HepG2 (cell line): ENCODE results near the gene ADAMTS2. TPM values are rescaled to one million over a fixed set of nuclear protein-coding genes. Genes with fewer than 3 reads are reported as not detected.

Experiments
- ATAC-seq: fragments of 200-7000 bp; cut with Tn5 transposase; 3 replicates; pipeline ENCODE4 v1.9.1; 2020; ENCODE audit warnings: mild to moderate bottlenecking, moderate library complexity
- BruUV-seq: library from RNA; stranded (reverse); fragments of 400-500 nt; replicated peaks from 2 replicates; lab custom pipeline; 2021; lab: Mats Ljungman, UMichigan
- CTCF ChIA-PET: fragments of 300-600 bp; formaldehyde crosslinking; extraction: SDS; loops from one replicate; lab custom pipeline; 2021; ENCODE audit warnings: low total read pairs, inconsistent platforms, low intra/inter-chr PET ratio; lab: Yijun Ruan, JAX
- POLR2A ChIA-PET: fragments of 350-600 bp; sonication (Branson Sonifier 250); formaldehyde crosslinking; loops from one replicate; lab custom pipeline; 2020; ENCODE audit warnings: antibody characterized with exemption, inconsistent platforms; lab: Yijun Ruan, JAX
- DNase-seq: peaks from one replicate; pipeline ENCODE4 v3.0.0-alpha.2; 2015; ENCODE audit warnings: low spot score
- FAIRE-seq: peaks from 3 replicates; lab custom pipeline; 2011; peaks lifted over from hg19 to GRCh38; lab: Jason Lieb, UNC
- H2AFZ ChIP-seq: one replicate; pipeline ENCODE4 v1.6.1; 2011; ENCODE audit warnings: low read length, inconsistent platforms
- H3K27ac ChIP-seq: fragments of 300-600 bp; 3 replicates; pipeline ENCODE4 v1.8.0; 2011; ENCODE audit warnings: mixed run types, mild to moderate bottlenecking, mixed read lengths, low read length, inconsistent platforms; ENCODE audit not compliant: insufficient read depth; ENCODE audit errors: extremely low read length
- H3K27me3 ChIP-seq, 2 experiments: fragments of 200-600 bp in 1 of 2; 2 replicates in 1 of 2; 3 replicates in 1 of 2; pipeline versions ENCODE4 v1.6.0 to v1.8.0; 2011; ENCODE audit warnings: low read length in 2 of 2, mild to moderate bottlenecking in 2 of 2, moderate library complexity in 2 of 2, inconsistent platforms in 1 of 2; ENCODE audit not compliant: insufficient read depth in 2 of 2, control insufficient read depth in 1 of 2
- H3K36me3 ChIP-seq, 2 experiments: fragments of 200-600 bp in 1 of 2; replicated peaks in 1 of 2; 2 replicates in 1 of 2; 3 replicates in 1 of 2; pipeline versions ENCODE4 v1.5.1 to v1.8.0; 2011; ENCODE audit warnings: low read length in 2 of 2, inconsistent platforms in 1 of 2; ENCODE audit not compliant: insufficient read depth in 2 of 2, control insufficient read depth in 1 of 2
- H3K4me1 ChIP-seq: 2 replicates; pipeline ENCODE4 v1.5.1; 2012; ENCODE audit warnings: low read length, inconsistent platforms; ENCODE audit not compliant: insufficient read depth
- H3K4me2 ChIP-seq: 2 replicates; pipeline ENCODE4 v1.6.0; 2011; ENCODE audit warnings: low read depth, low read length, inconsistent platforms
- H3K4me3 ChIP-seq, 3 experiments: fragments of 200-600 bp in 1 of 3; sonication (generic), shearing (Covaris generic) in 1 of 3; replicated peaks in 1 of 3; 2 replicates each; pipeline ENCODE4 v1.5.1; 2011 to 2016; ENCODE audit warnings: low read length in 3 of 3, inconsistent platforms in 2 of 3, low read depth in 2 of 3, mild to moderate bottlenecking in 2 of 3, control low read depth in 1 of 3, mixed read lengths in 1 of 3; ENCODE audit not compliant: insufficient read depth in 1 of 3
- H3K79me2 ChIP-seq: one replicate; pipeline ENCODE4 v1.6.1; 2011; ENCODE audit warnings: low read length, inconsistent platforms; ENCODE audit not compliant: insufficient read depth
- H3K9ac ChIP-seq: 2 replicates; pipeline ENCODE4 v1.6.0; 2011; ENCODE audit warnings: mild to moderate bottlenecking, low read depth, low read length, inconsistent platforms; ENCODE audit not compliant: insufficient read depth
- H3K9me3 ChIP-seq: 2 replicates; pipeline ENCODE4 v1.5.1; 2012; ENCODE audit warnings: mild to moderate bottlenecking, low read length
- H4K20me1 ChIP-seq: 2 replicates; pipeline ENCODE4 v1.6.0; 2011; ENCODE audit warnings: inconsistent platforms, mild to moderate bottlenecking, low read length, moderate library complexity; ENCODE audit not compliant: insufficient read depth
- BCL6 ChIP-seq: IDR thresholded peaks from 2 replicates; pipeline ENCODE4 v1.6.1; 2016; ENCODE audit warnings: missing genetic modification reagents, missing compliant biosample characterization
- HOXA3 ChIP-seq: sonication (generic); formaldehyde crosslinking; IDR thresholded peaks from 2 replicates; pipeline ENCODE4 v1.5.0; 2020; ENCODE audit warnings: missing genetic modification reagents
- MAFF ChIP-seq: IDR thresholded peaks from 2 replicates; pipeline ENCODE4 v1.6.1; 2011; ENCODE audit warnings: low read depth, low read length, improper control_type of control experiment
- MBNL3 ChIP-seq: fragments of 250-450 bp; sonication (Bioruptor Pico); conservative IDR thresholded peaks from 2 replicates; pipeline ENCODE4 v1.8.0; 2022; ENCODE audit warnings: mild to moderate bottlenecking, inconsistent platforms
- ZMYM3 ChIP-seq: sonication (generic); formaldehyde crosslinking; IDR thresholded peaks from 2 replicates; pipeline ENCODE4 v1.5.1; 2020; ENCODE audit warnings: mild to moderate bottlenecking, missing genetic modification reagents
- ZNF333 ChIP-seq: sonication (generic); formaldehyde crosslinking; IDR thresholded peaks from 2 replicates; pipeline ENCODE4 v1.4.0; 2020; ENCODE audit warnings: mild to moderate bottlenecking, missing genetic modification reagents, borderline replicate concordance
- ZNF552 ChIP-seq: sonication (generic); formaldehyde crosslinking; IDR thresholded peaks from 2 replicates; pipeline ENCODE4 v1.9.0; 2022; ENCODE audit warnings: missing genetic modification reagents, mild to moderate bottlenecking, borderline replicate concordance
- WGBS: methylation state at CpG from one replicate; pipeline ENCODE4 v1.1.6; 2017; ENCODE audit warnings: low lambda C conversion rate; 5-methylcytosine and 5-hydroxymethylcytosine counted together
- in situ Hi-C: cut with HindIII; loops from 2 replicates; pipeline ENCODE4 v1.10.0; 2017; ENCODE audit warnings: low pct_unique_long_range_greater_than_20kb; ENCODE audit not compliant: extremely low pct_ligation_motif_present
- intact Hi-C: fragments of 100-400 bp; cut with micrococcal nuclease; formaldehyde crosslinking; loops from one replicate; pipeline ENCODE4 v1.10.0; 2022; ENCODE audit not compliant: unreplicated experiment
- polyA plus RNA-seq, 8 experiments: library from polyadenylated mRNA; depleted of rRNA in 3 of 8; stranded (reverse) in 7 of 8; unstranded in 1 of 8; fragments of >200 nt; fragmentation: Illumina TruSeq in 4 of 8; extraction: Trizol in 4 of 8; gene quantifications; 2 replicates each; pipeline versions ENCODE4 v1.2.1 to v1.2.3, GENCODE V29; 2011 to 2016; ENCODE audit warnings: low read depth in 4 of 8, missing spikeins in 1 of 8, mixed read lengths in 1 of 8; ENCODE audit not compliant: insufficient read depth in 1 of 8
- total RNA-seq, 5 experiments: library from RNA; depleted of rRNA; stranded (reverse); fragments of >200 nt; fragmentation: Illumina TruSeq; extraction: Trizol; gene quantifications; 2 replicates each; pipeline ENCODE4 v1.2.3, GENCODE V29; 2016; ENCODE audit warnings: low read depth in 1 of 5
- TF ChIP-seq, protein P1 (sequence below): sonication (generic); formaldehyde crosslinking; IDR thresholded peaks from 2 replicates; pipeline ENCODE4 v1.4.0; 2020; ENCODE audit warnings: missing genetic modification reagents, borderline replicate concordance
- TF ChIP-seq, protein P2 (sequence below): sonication (generic); formaldehyde crosslinking; IDR thresholded peaks from 2 replicates; pipeline ENCODE4 v1.9.0; 2021; ENCODE audit warnings: missing genetic modification reagents, borderline replicate concordance
- TF ChIP-seq, protein P3 (sequence below): sonication (generic); formaldehyde crosslinking; conservative IDR thresholded peaks from 2 replicates; pipeline ENCODE4 v1.8.0; 2022; ENCODE audit warnings: low read depth, missing genetic modification reagents

The ADAMTS2 gene
- total and polyA plus RNA-seq, 2 of the 13 experiments (the other 11 are each of a cell fraction or from before 2014, with no cell fraction given), result 0.24 to 3.5 TPM

DNA sequence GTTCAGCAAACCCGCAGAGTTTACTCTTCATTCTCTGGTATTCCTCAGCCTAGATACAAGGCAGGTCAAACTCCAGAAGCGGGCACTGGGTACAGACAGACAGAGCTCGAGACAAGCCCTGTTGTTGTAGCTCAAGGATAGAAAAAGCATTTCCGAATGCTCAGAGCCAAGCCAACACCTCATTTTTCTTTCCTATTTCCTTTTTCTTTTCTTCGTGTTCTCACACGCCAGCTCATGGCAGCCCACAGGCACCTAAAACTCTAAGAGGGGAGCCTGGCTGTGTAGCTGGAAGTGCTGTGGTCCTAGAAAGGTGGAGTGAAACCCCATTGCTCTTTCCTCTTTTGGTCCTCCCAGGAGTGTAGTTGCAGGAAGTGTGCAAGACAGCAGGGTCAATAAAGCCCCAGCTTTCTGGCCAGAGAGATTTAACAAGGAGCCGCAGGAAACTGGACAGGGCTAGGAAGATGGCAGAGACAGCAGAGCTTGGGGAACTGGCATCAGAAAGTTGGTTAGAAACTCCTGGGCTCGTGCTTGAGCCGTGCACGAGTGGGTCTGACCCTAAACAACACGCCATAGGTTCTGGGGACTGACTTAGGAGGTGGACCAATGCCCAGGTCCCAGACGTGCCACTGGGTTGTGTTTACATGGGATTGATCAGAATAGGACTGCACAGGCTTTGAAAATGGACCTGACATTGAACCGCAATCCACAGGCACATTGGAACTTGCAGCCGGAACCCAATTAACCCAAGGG is 41.6 kb downstream of the ADAMTS2 start (continued):
- TF ChIP-seq, protein P1, sequence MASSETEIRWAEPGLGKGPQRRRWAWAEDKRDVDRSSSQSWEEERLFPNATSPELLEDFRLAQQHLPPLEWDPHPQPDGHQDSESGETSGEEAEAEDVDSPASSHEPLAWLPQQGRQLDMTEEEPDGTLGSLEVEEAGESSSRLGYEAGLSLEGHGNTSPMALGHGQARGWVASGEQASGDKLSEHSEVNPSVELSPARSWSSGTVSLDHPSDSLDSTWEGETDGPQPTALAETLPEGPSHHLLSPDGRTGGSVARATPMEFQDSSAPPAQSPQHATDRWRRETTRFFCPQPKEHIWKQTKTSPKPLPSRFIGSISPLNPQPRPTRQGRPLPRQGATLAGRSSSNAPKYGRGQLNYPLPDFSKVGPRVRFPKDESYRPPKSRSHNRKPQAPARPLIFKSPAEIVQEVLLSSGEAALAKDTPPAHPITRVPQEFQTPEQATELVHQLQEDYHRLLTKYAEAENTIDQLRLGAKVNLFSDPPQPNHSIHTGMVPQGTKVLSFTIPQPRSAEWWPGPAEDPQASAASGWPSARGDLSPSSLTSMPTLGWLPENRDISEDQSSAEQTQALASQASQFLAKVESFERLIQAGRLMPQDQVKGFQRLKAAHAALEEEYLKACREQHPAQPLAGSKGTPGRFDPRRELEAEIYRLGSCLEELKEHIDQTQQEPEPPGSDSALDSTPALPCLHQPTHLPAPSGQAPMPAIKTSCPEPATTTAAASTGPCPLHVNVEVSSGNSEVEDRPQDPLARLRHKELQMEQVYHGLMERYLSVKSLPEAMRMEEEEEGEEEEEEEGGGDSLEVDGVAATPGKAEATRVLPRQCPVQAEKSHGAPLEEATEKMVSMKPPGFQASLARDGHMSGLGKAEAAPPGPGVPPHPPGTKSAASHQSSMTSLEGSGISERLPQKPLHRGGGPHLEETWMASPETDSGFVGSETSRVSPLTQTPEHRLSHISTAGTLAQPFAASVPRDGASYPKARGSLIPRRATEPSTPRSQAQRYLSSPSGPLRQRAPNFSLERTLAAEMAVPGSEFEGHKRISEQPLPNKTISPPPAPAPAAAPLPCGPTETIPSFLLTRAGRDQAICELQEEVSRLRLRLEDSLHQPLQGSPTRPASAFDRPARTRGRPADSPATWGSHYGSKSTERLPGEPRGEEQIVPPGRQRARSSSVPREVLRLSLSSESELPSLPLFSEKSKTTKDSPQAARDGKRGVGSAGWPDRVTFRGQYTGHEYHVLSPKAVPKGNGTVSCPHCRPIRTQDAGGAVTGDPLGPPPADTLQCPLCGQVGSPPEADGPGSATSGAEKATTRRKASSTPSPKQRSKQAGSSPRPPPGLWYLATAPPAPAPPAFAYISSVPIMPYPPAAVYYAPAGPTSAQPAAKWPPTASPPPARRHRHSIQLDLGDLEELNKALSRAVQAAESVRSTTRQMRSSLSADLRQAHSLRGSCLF (CRISPR knock-in tag), result no peak
- TF ChIP-seq ZMYM3 (CRISPR knock-in tag) (no peak), MBNL3 (CRISPR knock-in tag) (no peak)

DNA sequence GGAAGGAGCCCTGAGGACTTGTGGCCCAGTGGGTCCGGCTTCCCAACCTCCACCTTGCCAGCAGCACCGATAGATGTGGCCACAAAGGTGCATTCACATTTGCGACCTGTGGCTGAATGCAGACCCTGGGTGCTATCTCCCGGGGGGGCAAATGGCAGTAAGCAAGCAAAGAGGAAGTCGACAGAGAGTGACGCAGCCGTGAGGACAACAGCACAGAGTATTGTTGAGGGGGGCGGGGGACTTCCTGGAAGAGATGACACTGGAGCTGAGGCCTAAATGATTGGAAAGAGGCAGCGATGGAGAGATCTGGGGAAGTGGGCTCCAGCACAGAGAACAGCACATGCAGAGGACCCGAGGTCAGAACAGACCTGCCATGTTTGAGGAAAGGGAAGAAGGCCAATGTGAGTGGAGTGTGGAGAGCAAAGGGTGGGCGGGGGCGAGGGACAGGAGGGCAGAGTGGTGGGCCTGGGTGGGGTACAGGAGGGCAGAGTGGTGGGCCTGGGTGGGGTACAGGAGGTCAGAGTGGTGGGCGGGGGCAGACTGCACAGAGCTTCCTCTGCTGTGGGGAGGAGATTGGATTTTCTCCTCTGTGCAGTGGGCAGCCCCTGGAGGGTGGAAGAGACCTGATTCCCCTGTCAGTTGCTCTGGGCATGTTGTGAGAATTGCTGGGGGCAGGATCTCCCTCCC is 42.6 kb downstream of the ADAMTS2 start:
- no peaks in the 10 kb centered on the region for H3K36me3 ChIP-seq
- DNase-seq (no peak), FAIRE-seq (no peak), ATAC-seq (no peak)
- peaks cover 8% of the 10 kb centered on the region; the same call in 1 of the 2 replicates for H3K9me3 ChIP-seq
- no TSS peak for BruUV-seq
- H3K27ac ChIP-seq, result no peak overlapping the region
- WGBS, result 37% methylated on average over 13 of the region's 13 CpGs
- no peaks in the 10 kb centered on the region for H4K20me1 ChIP-seq
- intact Hi-C loops (no loop called here), in situ Hi-C loops (no loop called here)
- H3K4me1 ChIP-seq, result no peaks in the 10 kb centered on the region
- no peak overlapping the region for H3K4me3 ChIP-seq
- POLR2A ChIA-PET, result no interaction called here
- no peak overlapping the region for H2AFZ ChIP-seq
- H3K9ac ChIP-seq, result no peak overlapping the region
- H3K27me3 ChIP-seq, result peaks cover 0 to 11% of the 10 kb centered on the region in 2 experiments; a peak in 3 of 5 replicates
- H3K4me2 ChIP-seq, result no peak overlapping the region
- TF ChIP-seq ZNF333, result no peak
- TF ChIP-seq ZNF552 (CRISPR knock-in tag), result no peak
- no peak for TF ChIP-seq MAFF
- TF ChIP-seq HOXA3 (CRISPR knock-in tag), result no peak
- TF ChIP-seq, protein P2, sequence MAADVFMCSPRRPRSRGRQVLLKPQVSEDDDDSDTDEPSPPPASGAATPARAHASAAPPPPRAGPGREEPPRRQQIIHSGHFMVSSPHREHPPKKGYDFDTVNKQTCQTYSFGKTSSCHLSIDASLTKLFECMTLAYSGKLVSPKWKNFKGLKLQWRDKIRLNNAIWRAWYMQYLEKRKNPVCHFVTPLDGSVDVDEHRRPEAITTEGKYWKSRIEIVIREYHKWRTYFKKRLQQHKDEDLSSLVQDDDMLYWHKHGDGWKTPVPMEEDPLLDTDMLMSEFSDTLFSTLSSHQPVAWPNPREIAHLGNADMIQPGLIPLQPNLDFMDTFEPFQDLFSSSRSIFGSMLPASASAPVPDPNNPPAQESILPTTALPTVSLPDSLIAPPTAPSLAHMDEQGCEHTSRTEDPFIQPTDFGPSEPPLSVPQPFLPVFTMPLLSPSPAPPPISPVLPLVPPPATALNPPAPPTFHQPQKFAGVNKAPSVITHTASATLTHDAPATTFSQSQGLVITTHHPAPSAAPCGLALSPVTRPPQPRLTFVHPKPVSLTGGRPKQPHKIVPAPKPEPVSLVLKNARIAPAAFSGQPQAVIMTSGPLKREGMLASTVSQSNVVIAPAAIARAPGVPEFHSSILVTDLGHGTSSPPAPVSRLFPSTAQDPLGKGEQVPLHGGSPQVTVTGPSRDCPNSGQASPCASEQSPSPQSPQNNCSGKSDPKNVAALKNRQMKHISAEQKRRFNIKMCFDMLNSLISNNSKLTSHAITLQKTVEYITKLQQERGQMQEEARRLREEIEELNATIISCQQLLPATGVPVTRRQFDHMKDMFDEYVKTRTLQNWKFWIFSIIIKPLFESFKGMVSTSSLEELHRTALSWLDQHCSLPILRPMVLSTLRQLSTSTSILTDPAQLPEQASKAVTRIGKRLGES (CRISPR knock-in tag), result no peak
- TF ChIP-seq, protein P3, sequence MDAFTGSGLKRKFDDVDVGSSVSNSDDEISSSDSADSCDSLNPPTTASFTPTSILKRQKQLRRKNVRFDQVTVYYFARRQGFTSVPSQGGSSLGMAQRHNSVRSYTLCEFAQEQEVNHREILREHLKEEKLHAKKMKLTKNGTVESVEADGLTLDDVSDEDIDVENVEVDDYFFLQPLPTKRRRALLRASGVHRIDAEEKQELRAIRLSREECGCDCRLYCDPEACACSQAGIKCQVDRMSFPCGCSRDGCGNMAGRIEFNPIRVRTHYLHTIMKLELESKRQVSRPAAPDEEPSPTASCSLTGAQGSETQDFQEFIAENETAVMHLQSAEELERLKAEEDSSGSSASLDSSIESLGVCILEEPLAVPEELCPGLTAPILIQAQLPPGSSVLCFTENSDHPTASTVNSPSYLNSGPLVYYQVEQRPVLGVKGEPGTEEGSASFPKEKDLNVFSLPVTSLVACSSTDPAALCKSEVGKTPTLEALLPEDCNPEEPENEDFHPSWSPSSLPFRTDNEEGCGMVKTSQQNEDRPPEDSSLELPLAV (CRISPR knock-in tag), result no peak
- TF ChIP-seq BCL6 (CRISPR knock-in tag), result no peak
- no peak for TF ChIP-seq MBNL3 (CRISPR knock-in tag)
- CTCF ChIA-PET, result no interaction called here
- H3K79me2 ChIP-seq, result no peaks in the 10 kb centered on the region
